K562 (cell line): ENCODE data around the gene PHF5A. TPM values are rescaled to one million over a fixed set of nuclear protein-coding genes. Genes with fewer than 3 reads are reported as not detected.

Source experiments
- ATAC-seq: fragments of 200-7000 bp; cut with Tn5 transposase; 3 replicates; pipeline ENCODE4 v1.9.1; 2020; ENCODE audit warnings: moderate library complexity
- BruUV-seq: library from RNA; stranded (reverse); fragments of 400-500 nt; replicated peaks from 2 replicates; lab custom pipeline; 2021; lab: Mats Ljungman, UMichigan
- CTCF ChIA-PET: fragments of 300-600 bp; formaldehyde crosslinking; extraction: SDS; loops from one replicate; lab custom pipeline; 2021; ENCODE audit warnings: low intra/inter-chr PET ratio; lab: Yijun Ruan, JAX
- POLR2A ChIA-PET: fragments of 300-600, 350-650 bp; sonication (Branson Sonifier 250); formaldehyde crosslinking; extraction: SDS; loops from one replicate; lab custom pipeline; 2021; ENCODE audit warnings: antibody characterized with exemption, inconsistent platforms; lab: Yijun Ruan, JAX
- DNase-seq, 4 experiments: peaks; one replicate each; pipeline versions ENCODE4 v3.0.0 to v3.0.0-alpha.2; 2011 to 2018; ENCODE audit warnings: low spot score in 3 of 4, mixed read lengths in 3 of 4; ENCODE audit errors: extremely low read depth in 1 of 4
- FAIRE-seq: peaks from 2 replicates; lab custom pipeline; 2011; peaks lifted over from hg19 to GRCh38; lab: Jason Lieb, UNC
- H2AFZ ChIP-seq: 2 replicates; pipeline ENCODE4 v1.6.0; 2011; ENCODE audit warnings: low read depth, low read length, control low read depth, inconsistent platforms
- H3K27ac ChIP-seq: fragments of 200-600 bp; 3 replicates; pipeline ENCODE4 v1.8.0; 2011; ENCODE audit warnings: low read depth, mild to moderate bottlenecking, control low read depth, inconsistent platforms, low read length, moderate library complexity, mixed read lengths; ENCODE audit errors: extremely low read depth
- H3K27me3 ChIP-seq, 2 experiments: fragments of 300-600 bp in 1 of 2; 2 replicates in 1 of 2; 3 replicates in 1 of 2; pipeline versions ENCODE4 v1.6.0 to v1.8.0; 2011; ENCODE audit warnings: inconsistent platforms in 2 of 2, low read length in 2 of 2, mild to moderate bottlenecking in 1 of 2, mixed read lengths in 1 of 2, moderate library complexity in 1 of 2; ENCODE audit not compliant: control insufficient read depth in 2 of 2, insufficient read depth in 2 of 2
- H3K36me3 ChIP-seq: fragments of 300-600 bp; 3 replicates; pipeline ENCODE4 v1.8.0; 2011; ENCODE audit warnings: mild to moderate bottlenecking, low read length, inconsistent platforms; ENCODE audit not compliant: control insufficient read depth, insufficient read depth
- H3K4me1 ChIP-seq, 2 experiments: fragments of 200-600 bp in 1 of 2; replicated peaks in 1 of 2; 2 replicates in 1 of 2; 3 replicates in 1 of 2; pipeline versions ENCODE4 v1.5.1 to v1.8.0; 2011; ENCODE audit warnings: inconsistent platforms in 2 of 2, low read length in 2 of 2, mild to moderate bottlenecking in 1 of 2, mixed read lengths in 1 of 2, moderate library complexity in 1 of 2; ENCODE audit not compliant: control insufficient read depth in 2 of 2, insufficient read depth in 2 of 2
- H3K4me2 ChIP-seq: 2 replicates; pipeline ENCODE4 v1.6.1; 2011; ENCODE audit warnings: low read length, control low read depth, inconsistent platforms, mixed read lengths; ENCODE audit not compliant: insufficient read depth
- H3K4me3 ChIP-seq: fragments of 200-600 bp; sonication (generic), shearing (Covaris generic); 2 replicates; pipeline ENCODE4 v1.5.1; 2016; ENCODE audit warnings: control low read depth, inconsistent platforms
- H3K79me2 ChIP-seq: fragments of 200-600 bp; 3 replicates; pipeline ENCODE4 v1.8.0; 2011; ENCODE audit warnings: low read length, inconsistent platforms; ENCODE audit not compliant: control insufficient read depth, insufficient read depth
- H3K9ac ChIP-seq, 2 experiments: 2 replicates each; pipeline versions ENCODE4 v1.6.0 to v1.6.1; 2011; ENCODE audit warnings: low read depth in 2 of 2, low read length in 2 of 2, control low read depth in 1 of 2, inconsistent platforms in 1 of 2, mild to moderate bottlenecking in 1 of 2, mixed read lengths in 1 of 2; ENCODE audit not compliant: insufficient read depth in 1 of 2
- H3K9me1 ChIP-seq: one replicate; pipeline ENCODE4 v1.6.0; 2011; ENCODE audit warnings: inconsistent platforms, mild to moderate bottlenecking, low read length, moderate library complexity; ENCODE audit not compliant: control insufficient read depth, insufficient read depth
- H3K9me3 ChIP-seq: replicated peaks from 2 replicates; pipeline ENCODE4 v1.5.1; 2011; ENCODE audit warnings: low read depth, low read length, inconsistent platforms; ENCODE audit not compliant: control insufficient read depth, insufficient read depth
- H4K20me1 ChIP-seq: replicated peaks from 2 replicates; pipeline ENCODE4 v1.6.1; 2011; ENCODE audit warnings: low read length, inconsistent platforms, mixed read lengths; ENCODE audit not compliant: control insufficient read depth, insufficient read depth
- BRD9 ChIP-seq: fragments of 450-650 bp; IDR thresholded peaks from 2 replicates; pipeline ENCODE4 v1.6.1; 2018; ENCODE audit warnings: low read depth; ENCODE audit not compliant: partially characterized antibody
- CBFA2T3 ChIP-seq: fragments of 450-650 bp; IDR thresholded peaks from 2 replicates; pipeline ENCODE4 v1.6.1; 2017
- CTBP1 ChIP-seq: fragments of 450-650 bp; IDR thresholded peaks from 2 replicates; pipeline ENCODE4 v1.6.1; 2016; ENCODE audit warnings: borderline replicate concordance
- HMBOX1 ChIP-seq: sonication (generic); IDR thresholded peaks from 2 replicates; pipeline ENCODE4 v1.6.1; 2016
- KDM1A ChIP-seq, 2 experiments: fragments of 450-650 bp; IDR thresholded peaks; 2 replicates each; pipeline ENCODE4 v1.6.1; 2016; ENCODE audit warnings: mild to moderate bottlenecking in 2 of 2
- PHTF2 ChIP-seq: fragments of 250-450 bp; sonication (Bioruptor Pico); IDR thresholded peaks from 2 replicates; pipeline ENCODE4 v1.5.0; 2021; ENCODE audit warnings: mild to moderate bottlenecking
- RCOR1 ChIP-seq, 2 experiments: IDR thresholded peaks; 2 replicates each; pipeline ENCODE4 v1.6.1; 2012; ENCODE audit warnings: low read depth in 2 of 2, low read length in 2 of 2, borderline replicate concordance in 1 of 2, improper control_type of control experiment in 1 of 2
- SMARCA4 ChIP-seq: fragments of 450-650 bp; IDR thresholded peaks from 2 replicates; pipeline ENCODE4 v1.6.1; 2016
- SPI1 ChIP-seq: IDR thresholded peaks from 2 replicates; pipeline ENCODE4 v1.6.1; 2011; ENCODE audit warnings: low read depth, low read length, control low read depth, borderline replicate concordance
- TCF3 ChIP-seq: sonication (generic); formaldehyde crosslinking; IDR thresholded peaks from 2 replicates; pipeline ENCODE4 v1.4.0; 2020; ENCODE audit warnings: mild to moderate bottlenecking, missing genetic modification reagents
- ZFP36 ChIP-seq: fragments of 150-350 bp; IDR thresholded peaks from 2 replicates; pipeline ENCODE4 v1.6.1; 2018; ENCODE audit warnings: low read length, low read depth; ENCODE audit not compliant: partially characterized antibody
- ZNF274 ChIP-seq: IDR thresholded peaks from 2 replicates; pipeline ENCODE4 v1.6.1; 2011; ENCODE audit warnings: low read depth, mild to moderate bottlenecking, low read length, moderate library complexity, borderline replicate concordance
- ZNF280B ChIP-seq: fragments of 250-450 bp; sonication (Bioruptor Pico); IDR thresholded peaks from 2 replicates; pipeline ENCODE4 v1.5.1; 2021; ENCODE audit warnings: mild to moderate bottlenecking
- ZNF785 ChIP-seq: fragments of 250-450 bp; sonication (Bioruptor Pico); IDR thresholded peaks from 2 replicates; pipeline ENCODE4 v1.4.0; 2020; ENCODE audit warnings: mild to moderate bottlenecking
- WGBS: fragments of 100-300 bp; shearing (Covaris generic); methylation state at CpG from one replicate; pipeline ENCODE4 v1.1.6; 2016; ENCODE audit warnings: low coverage, mixed read lengths; ENCODE audit not compliant: insufficient coverage; ENCODE audit errors: missing lambda C conversion rate; 5-methylcytosine and 5-hydroxymethylcytosine counted together
- in situ Hi-C: fragments of 300-500 bp; cut with MboI; formaldehyde crosslinking; loops from 4 replicates; pipeline ENCODE4 v1.15.0; 2018; ENCODE audit warnings: inconsistent platforms, mixed read lengths
- intact Hi-C: fragments of 100-400 bp; cut with micrococcal nuclease; formaldehyde crosslinking; loops from 2 replicates; pipeline ENCODE4 v1.14.2; 2022
- polyA plus RNA-seq, 8 experiments: library from polyadenylated mRNA; depleted of rRNA in 4 of 8; stranded (reverse) in 5 of 8; unstranded in 3 of 8; fragments of >200 nt; fragmentation: Nextera tagmentation in 2 of 8; fragmentation: Illumina TruSeq in 1 of 8; extraction: Ambion mirVana in 2 of 8; extraction: Trizol in 1 of 8; gene quantifications; 2 replicates each; pipeline versions ENCODE4 v1.2.1 to v1.2.3, GENCODE V29; 2011 to 2014; ENCODE audit warnings: inconsistent platforms in 1 of 8, missing spikeins in 1 of 8
- total RNA-seq, 7 experiments: library from RNA; depleted of rRNA in 6 of 7; stranded (reverse); fragments of >200 nt in 6 of 7; fragmentation: Illumina TruSeq in 2 of 7; extraction: Trizol in 2 of 7; gene quantifications; 2 replicates each; pipeline versions ENCODE4 v1.2.1 to v1.2.3, GENCODE V29; 2011 to 2021; ENCODE audit warnings: low replicate concordance in 1 of 7
- TF ChIP-seq, protein P1 (sequence below): fragments of 250-450 bp; sonication (Bioruptor Pico); IDR thresholded peaks from 2 replicates; pipeline ENCODE4 v1.5.0; 2021
- TF ChIP-seq, protein P2 (sequence below): sonication (generic); formaldehyde crosslinking; IDR thresholded peaks from 2 replicates; pipeline ENCODE4 v1.8.0; 2022; ENCODE audit warnings: missing genetic modification reagents, mild to moderate bottlenecking, moderate library complexity, borderline replicate concordance

PHF5A gene
- total and polyA plus RNA-seq, 9 of the 15 experiments (the other 6 are each of a cell fraction or from before 2014, with no cell fraction given), result 14.2 to 144 (median 101) TPM

GRCh38 chr22:41485033-41485432 lies 16.5 kb upstream of the PHF5A start (continued):
- no peak for TF ChIP-seq PHTF2
- TF ChIP-seq, protein P1, sequence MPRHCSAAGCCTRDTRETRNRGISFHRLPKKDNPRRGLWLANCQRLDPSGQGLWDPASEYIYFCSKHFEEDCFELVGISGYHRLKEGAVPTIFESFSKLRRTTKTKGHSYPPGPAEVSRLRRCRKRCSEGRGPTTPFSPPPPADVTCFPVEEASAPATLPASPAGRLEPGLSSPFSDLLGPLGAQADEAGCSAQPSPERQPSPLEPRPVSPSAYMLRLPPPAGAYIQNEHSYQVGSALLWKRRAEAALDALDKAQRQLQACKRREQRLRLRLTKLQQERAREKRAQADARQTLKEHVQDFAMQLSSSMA (CRISPR knock-in tag), result no peak
- no peak for TF ChIP-seq ZNF785 (CRISPR knock-in tag)
- TF ChIP-seq SMARCA4, result no peak

DNA sequence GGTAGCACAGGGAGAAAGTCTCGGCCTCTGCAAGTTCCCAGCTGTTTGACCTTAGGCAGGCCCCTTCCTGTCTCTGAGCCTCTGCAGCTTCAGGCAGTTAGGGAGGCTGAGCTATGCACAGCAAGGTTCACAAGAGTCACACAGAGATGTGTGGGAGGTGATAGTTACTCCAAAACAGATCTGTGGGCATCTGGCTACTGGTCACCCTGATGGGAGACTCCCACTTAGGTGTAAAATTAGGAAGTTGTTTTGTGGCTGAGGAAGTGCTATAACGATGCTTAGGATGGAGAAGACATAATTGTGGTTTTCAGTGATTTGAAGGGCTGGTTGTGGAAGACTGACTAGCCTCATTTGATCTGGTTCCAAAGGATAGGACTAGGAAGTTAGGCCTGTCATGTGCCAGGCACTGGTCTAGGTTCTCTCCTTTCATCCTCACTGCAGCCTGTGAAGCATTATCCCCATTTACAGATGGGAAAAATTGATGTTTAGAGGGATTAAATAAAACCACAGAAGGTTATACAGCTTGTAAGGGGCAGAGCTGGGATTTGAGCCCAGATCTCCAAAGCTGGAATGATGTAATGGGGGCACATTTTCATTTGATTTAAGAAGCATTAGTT lies 13.9 kb upstream of the PHF5A start:
- POLR2A ChIA-PET, result interaction anchor here (0.5 to 1.6 kb wide), 4 partner anchors 9 to 99 kb away, joined by 3 to 5 read pairs (median 3); partner anchors contain the start of genes ACO2 and PHF5A
- peaks cover 93% of the 10 kb centered on the region for H3K79me2 ChIP-seq
- in situ Hi-C loops (no loop called here), intact Hi-C loops (no loop called here)
- no peak overlapping the region for H3K4me2 ChIP-seq
- peak overlapping the region in 1 of 2 experiments; percentile 67; a peak in 2 of 4 replicates for H3K9ac ChIP-seq
- peak; percentile 42 for FAIRE-seq
- BruUV-seq, result no TSS peak
- H3K36me3 ChIP-seq, result peaks cover 53% of the 10 kb centered on the region; the same call in 2 of the 3 replicates
- H3K4me3 ChIP-seq, result no peak overlapping the region
- peaks cover 12 to 13% of the 10 kb centered on the region in 2 experiments for H3K4me1 ChIP-seq
- CTCF ChIA-PET, result no interaction called here
- H3K9me1 ChIP-seq, result peaks cover 4% of the 10 kb centered on the region
- peak; percentile 75 for ATAC-seq
- peaks cover 44% of the 10 kb centered on the region for H4K20me1 ChIP-seq
- H3K27ac ChIP-seq, result no peak overlapping the region; the same call in 2 of the 3 replicates
- no peak overlapping the region for H2AFZ ChIP-seq
- H3K9me3 ChIP-seq, result no peaks in the 10 kb centered on the region
- DNase-seq, result peak in 2 of 4 experiments; percentile 26 to 27
- WGBS, result 0% methylated on average over 2 of the region's 2 CpGs
- H3K27me3 ChIP-seq, result no peaks in the 10 kb centered on the region
- TF ChIP-seq TCF3 (peak; percentile 28; the same call in 1 of the 2 replicates), CBFA2T3 (peak; percentile 47; the same call in 1 of the 2 replicates), SPI1 (peak; percentile 68; the same call in 1 of the 2 replicates), ZNF274 (no peak), BRD9 (peak; percentile 84), ZNF280B (CRISPR knock-in tag) (no peak), KDM1A (IDR thresholded peaks at IDR 0.05) (peak; percentile 69 to 77), CTBP1 (peak; percentile 34; the same call in 1 of the 2 replicates), RCOR1 (IDR thresholded peaks at IDR 0.05; ENCODE audit: borderline replicate concordance in 1 of 2, low read depth in 2 of 2, low read length in 2 of 2) (peak in 1 of 2 experiments; percentile 76; a peak in 2 of 4 replicates), ZFP36 (peak; percentile 80), HMBOX1 (peak; percentile 91)
- TF ChIP-seq, protein P2, sequence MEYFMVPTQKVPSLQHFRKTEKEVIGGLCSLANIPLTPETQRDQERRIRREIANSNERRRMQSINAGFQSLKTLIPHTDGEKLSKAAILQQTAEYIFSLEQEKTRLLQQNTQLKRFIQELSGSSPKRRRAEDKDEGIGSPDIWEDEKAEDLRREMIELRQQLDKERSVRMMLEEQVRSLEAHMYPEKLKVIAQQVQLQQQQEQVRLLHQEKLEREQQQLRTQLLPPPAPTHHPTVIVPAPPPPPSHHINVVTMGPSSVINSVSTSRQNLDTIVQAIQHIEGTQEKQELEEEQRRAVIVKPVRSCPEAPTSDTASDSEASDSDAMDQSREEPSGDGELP (CRISPR knock-in tag), result 0 out of 2 replicates have a peak, but pooled peaks have one; percentile 21
